ENCODE measurements around the gene NDFIP1. TPM values are rescaled to one million over a fixed set of nuclear protein-coding genes. Genes with fewer than 3 reads are reported as not detected.
A peak's percentile ranks its signal among the peaks of the same experiment; 100 is the strongest.

Gene NDFIP1
- total RNA-seq, 2 experiments from 2014 or later, result 54.9 to 86.7 TPM

DNA sequence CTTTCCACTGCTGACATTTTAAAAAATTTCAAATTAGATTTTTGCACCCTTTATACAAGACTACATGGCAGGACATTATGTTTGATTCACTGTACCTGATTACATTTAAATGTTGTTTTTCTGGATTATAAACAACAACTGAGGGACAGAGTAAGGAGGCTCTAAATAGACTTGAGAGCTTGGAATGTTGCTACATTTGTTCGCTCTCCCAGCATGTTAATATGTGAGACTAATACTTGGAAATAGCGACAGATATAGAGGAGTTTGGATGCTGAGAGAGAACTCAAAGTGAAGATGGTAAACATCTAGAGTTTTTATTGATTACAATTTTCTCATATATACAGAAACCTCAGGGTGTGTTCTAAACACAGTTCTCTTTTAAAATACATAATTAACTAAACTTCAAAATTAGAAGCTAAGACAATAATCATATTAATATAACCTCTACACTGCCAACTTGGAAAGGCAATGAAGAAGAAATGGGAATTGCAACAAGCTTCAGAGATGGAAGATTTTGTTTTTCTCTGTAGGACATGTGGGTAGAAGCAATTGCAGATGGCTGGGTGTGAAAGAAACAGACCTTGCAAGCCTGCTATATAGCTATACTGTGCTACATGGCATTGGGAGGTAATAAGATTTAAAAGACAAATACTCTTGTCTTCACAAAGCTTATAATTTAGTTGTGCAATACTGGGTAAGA lies 1.4 kb upstream of the NDFIP1 start:
- H3K27me3 Mint-ChIP-seq, result no peaks in the 10 kb centered on the region
- peaks cover 32% of the 10 kb centered on the region for H3K36me3 Mint-ChIP-seq (ENCODE audit: low read depth)
- peaks cover 60% of the 10 kb centered on the region for H3K4me1 Mint-ChIP-seq
- intact Hi-C loops (cut with DNase I, micrococcal nuclease), result loop anchor here (5.0 to 10.0 kb wide), 5 partner anchors 35 to 898 kb away; partner anchors contain the start of genes DELE1 (in 1 of the 2) and DIAPH1 (in 1 of the 2)
- no peaks in the 10 kb centered on the region for H3K9me3 Mint-ChIP-seq (ENCODE audit: low read depth)
- DNase-seq, result no peak
- ATAC-seq, result no peak
- peak overlapping the region; percentile 99 for H3K27ac Mint-ChIP-seq
- peak overlapping the region; percentile 95 for H3K4me3 Mint-ChIP-seq
- ChIA-PET CTCF (interaction anchor here (0.7 to 4.9 kb wide), 8 partner anchors 9 to 138 kb away, joined by 3 to 48 read pairs (median 6); partner anchors contain the start of gene RNF14), POLR2A (interaction anchor here (3.8 to 4.0 kb wide), 2 partner anchors 12 to 92 kb away, joined by 38 to 46 read pairs; no protein-coding TSS in a partner anchor)

DNA sequence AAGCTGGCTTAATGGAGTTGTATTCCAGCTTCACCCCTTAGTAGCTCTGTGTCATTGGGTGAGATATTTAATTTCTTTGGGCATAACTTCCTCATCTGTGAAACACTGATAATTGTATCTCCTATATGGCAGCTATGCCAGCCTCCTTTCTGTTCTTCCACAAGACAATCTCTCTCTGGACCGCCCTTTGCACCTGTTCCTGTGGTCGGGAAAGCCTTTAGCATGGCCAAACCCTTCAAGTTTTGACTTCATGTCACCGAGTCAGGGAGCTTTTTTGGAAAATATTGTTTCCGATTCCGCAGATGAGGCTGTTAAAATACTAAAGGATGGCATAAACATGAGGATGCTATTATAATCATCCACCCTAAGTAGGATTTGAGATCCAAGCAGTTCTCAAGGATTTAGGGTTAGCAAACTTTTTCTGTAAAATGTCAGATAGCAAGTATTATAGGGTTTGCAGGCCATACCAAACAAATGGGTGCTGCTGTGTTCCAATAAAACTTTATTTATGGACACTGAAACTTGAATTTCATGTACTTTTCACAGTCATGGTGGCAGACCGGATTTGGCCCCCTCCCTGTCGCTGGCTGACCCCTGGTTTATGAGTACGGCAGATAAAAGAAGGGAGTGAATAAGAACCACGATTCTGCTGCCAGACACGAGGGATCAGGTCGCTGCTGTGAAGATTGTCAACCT lies 695 bp upstream of the NDFIP1 start:
- Mint-ChIP-seq H3K27me3 (no peaks in the 10 kb centered on the region), H3K9me3 (ENCODE audit: low read depth) (no peaks in the 10 kb centered on the region), H3K36me3 (ENCODE audit: low read depth) (peaks cover 39% of the 10 kb centered on the region), H3K4me3 (peak overlapping the region; percentile 95), H3K4me1 (peaks cover 62% of the 10 kb centered on the region), H3K27ac (peak overlapping the region; percentile 99)
- ChIA-PET CTCF (interaction anchor here (0.6 to 4.9 kb wide), 8 partner anchors 10 to 139 kb away, joined by 3 to 48 read pairs (median 6); partner anchors contain the start of gene RNF14), POLR2A (interaction anchor here (1.9 to 4.0 kb wide), 3 partner anchors 10 to 92 kb away, joined by 11 to 46 read pairs (median 38); no protein-coding TSS in a partner anchor)
- intact Hi-C loops (cut with DNase I, micrococcal nuclease), result loop anchor here (1.0 to 10.0 kb wide), 7 partner anchors 13 to 897 kb away; partner anchors contain the start of genes DELE1 (in 1 of the 2) and DIAPH1 (in 1 of the 2)
- DNase-seq (no peak), ATAC-seq (no peak)

DNA sequence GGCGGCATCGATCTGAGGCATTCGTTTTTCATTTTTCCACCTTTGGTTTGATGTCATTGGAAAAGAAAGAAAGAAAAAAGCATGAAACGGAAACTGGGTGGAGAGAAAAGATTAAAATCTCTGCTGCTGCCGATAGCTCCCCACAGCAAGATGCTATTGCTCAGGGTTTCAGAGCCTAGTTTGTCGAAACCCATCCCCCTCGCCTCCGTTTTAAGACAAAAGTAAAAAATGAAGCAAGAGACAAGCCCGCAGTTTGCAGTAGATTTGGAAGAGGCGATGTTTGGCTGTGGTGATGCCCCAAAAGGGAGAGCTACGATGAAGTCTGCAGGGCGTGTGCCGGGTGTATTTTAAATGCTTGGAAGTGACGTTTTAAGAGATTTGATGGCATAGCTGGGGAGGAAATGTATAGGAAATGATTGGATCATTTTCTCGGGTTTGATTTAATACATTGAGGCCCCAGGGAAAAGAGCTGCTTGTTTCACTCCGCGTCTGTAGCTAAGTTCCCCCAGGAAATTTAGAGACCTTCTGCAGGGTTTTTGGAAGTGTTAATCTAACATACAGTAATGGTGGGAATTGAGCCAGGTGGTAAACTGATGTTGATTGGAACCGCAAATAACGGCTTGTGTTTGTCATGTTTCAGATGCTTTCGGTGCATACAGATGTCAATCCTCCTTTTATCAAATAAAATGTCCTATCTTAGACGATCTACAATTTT lies 909 bp downstream of the NDFIP1 start:
- intact Hi-C loops (cut with DNase I, micrococcal nuclease), result loop anchor here (1.0 to 10.0 kb wide), 10 partner anchors 9 to 895 kb away; partner anchors contain the start of genes DELE1 (in 1 of the 2), DIAPH1 (in 1 of the 2) and RNF14 (in 1 of the 2)
- Mint-ChIP-seq H3K36me3 (ENCODE audit: low read depth) (peaks cover 52% of the 10 kb centered on the region), H3K4me3 (peak overlapping the region; percentile 95), H3K4me1 (peaks cover 72% of the 10 kb centered on the region), H3K9me3 (ENCODE audit: low read depth) (no peaks in the 10 kb centered on the region), H3K27ac (peak overlapping the region; percentile 97), H3K27me3 (no peaks in the 10 kb centered on the region)
- ChIA-PET CTCF (interaction anchor here (0.5 to 4.9 kb wide), 16 partner anchors 12 to 149 kb away, joined by 3 to 48 read pairs (median 6); partner anchors contain the start of genes GNPDA1 and RNF14), POLR2A (interaction anchor here (0.6 to 4.0 kb wide), 13 partner anchors 11 to 363 kb away, joined by 3 to 46 read pairs (median 5); partner anchors contain the start of gene GNPDA1)
- DNase-seq (no peak), ATAC-seq (peak; percentile 21)

DNA sequence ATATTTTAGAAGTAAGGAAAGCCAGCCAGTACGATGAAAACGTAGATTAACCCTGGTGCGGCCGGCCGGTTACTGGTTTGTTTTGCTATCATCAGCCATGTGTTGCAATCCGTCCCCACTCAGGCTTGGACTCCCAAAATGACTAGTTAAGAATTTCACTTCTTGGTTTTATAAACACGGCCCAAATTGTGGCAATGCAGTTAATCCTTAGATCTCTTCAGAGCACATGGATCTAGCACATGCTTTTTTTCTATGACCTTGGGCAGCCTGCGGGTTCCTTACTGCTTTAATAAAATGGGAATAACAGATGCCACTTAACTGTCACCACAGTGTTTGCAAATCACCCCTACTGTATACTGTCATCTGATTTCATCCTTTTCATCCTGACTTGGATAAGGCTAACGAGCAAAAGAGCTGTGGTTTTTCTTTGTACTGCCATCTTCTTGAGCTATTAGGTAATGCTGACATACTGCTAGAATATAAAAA lies 1.5 kb downstream of the NDFIP1 start:
- ChIA-PET POLR2A (interaction anchor here (0.6 to 4.0 kb wide), 10 partner anchors 10 to 938 kb away, joined by 3 to 46 read pairs (median 4); no protein-coding TSS in a partner anchor), CTCF (interaction anchor here (0.6 to 4.9 kb wide), 15 partner anchors 12 to 418 kb away, joined by 3 to 48 read pairs (median 6); partner anchors contain the start of gene GNPDA1)
- H3K27ac Mint-ChIP-seq, result peak overlapping the region; percentile 97
- H3K27me3 Mint-ChIP-seq, result no peaks in the 10 kb centered on the region
- H3K9me3 Mint-ChIP-seq (ENCODE audit: low read depth), result no peaks in the 10 kb centered on the region
- intact Hi-C loops (cut with DNase I, micrococcal nuclease), result loop anchor here (1.0 kb wide), 4 partner anchors 8 to 141 kb away; partner anchors contain the start of gene RNF14 (in 1 of the 2)
- peaks cover 56% of the 10 kb centered on the region for H3K36me3 Mint-ChIP-seq (ENCODE audit: low read depth)
- peak; percentile 51 for DNase-seq
- peaks cover 71% of the 10 kb centered on the region for H3K4me1 Mint-ChIP-seq
- peak overlapping the region; percentile 95 for H3K4me3 Mint-ChIP-seq
- ATAC-seq, result no peak

DNA sequence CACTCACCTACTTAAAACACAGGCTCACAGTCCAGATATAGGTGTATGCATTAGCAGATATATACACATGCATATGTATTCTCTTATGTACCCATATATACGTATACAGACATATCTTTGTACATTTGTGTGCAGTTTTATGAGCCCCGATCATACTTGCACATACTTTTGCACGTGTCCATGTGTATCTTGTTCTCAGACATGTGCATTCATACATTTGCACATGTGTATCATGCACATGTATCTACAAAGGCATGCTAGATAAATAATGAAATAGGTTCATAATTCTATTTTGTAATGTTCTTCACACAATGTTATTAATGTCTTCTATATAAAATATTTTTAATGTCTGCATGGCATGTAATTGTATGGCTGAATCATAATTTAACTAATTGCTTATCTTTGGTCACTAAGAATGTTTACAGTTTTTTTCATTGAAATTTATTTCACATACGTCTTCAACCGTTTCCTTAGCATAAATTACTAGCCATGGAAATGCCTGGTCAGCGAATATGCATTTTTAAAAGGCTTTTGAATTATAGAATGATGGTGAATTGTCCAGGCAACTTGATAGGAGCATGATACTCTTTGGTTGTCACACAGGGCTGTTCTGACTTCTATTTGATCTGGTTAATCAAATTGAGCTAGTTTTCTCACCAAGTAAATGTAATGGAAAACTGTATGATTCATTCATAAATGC lies 2.6 kb downstream of the NDFIP1 start:
- POLR2A ChIA-PET, result interaction anchor here (1.2 to 4.0 kb wide), 6 partner anchors 9 to 99 kb away, joined by 3 to 46 read pairs (median 6); partner anchors contain the start of gene GNPDA1
- intact Hi-C loops (cut with DNase I, micrococcal nuclease), result loop anchor here (1.0 kb wide), 4 partner anchors 7 to 142 kb away; partner anchors contain the start of gene RNF14 (in 1 of the 2)
- DNase-seq (no peak), ATAC-seq (no peak)
- peaks cover 55% of the 10 kb centered on the region for H3K36me3 Mint-ChIP-seq (ENCODE audit: low read depth)
- H3K27ac Mint-ChIP-seq, result peak overlapping the region; percentile 84
- peaks cover 67% of the 10 kb centered on the region for H3K4me1 Mint-ChIP-seq
- H3K27me3 Mint-ChIP-seq, result no peaks in the 10 kb centered on the region
- no peaks in the 10 kb centered on the region for H3K9me3 Mint-ChIP-seq (ENCODE audit: low read depth)
- CTCF ChIA-PET, result interaction anchor here (0.9 to 4.9 kb wide), 11 partner anchors 13 to 419 kb away, joined by 3 to 48 read pairs (median 10); partner anchors contain the start of gene GNPDA1
- H3K4me3 Mint-ChIP-seq, result peak overlapping the region; percentile 95

DNA sequence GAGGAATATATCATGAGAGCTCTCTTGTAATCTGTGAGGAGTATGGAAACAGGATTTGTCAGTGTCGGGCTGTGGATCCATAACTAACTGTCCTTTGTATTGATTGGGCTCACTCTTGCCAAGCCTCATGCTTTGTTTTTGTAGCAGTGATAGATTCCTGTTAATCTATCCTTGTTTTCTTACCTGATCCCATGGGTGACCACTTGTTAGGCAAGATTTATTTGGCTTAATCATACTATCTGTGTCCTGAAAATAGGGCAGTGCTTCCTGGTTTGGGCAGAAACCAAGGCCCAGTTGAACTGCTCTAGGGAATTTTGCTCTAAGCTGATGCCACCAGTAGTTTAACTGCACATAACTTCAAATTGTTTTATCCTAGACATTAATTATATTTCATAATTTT lies 6.1 kb downstream of the NDFIP1 start:
- ATAC-seq, result no peak
- Mint-ChIP-seq H3K4me1 (peaks cover 75% of the 10 kb centered on the region), H3K27me3 (no peaks in the 10 kb centered on the region), H3K27ac (no peak overlapping the region), H3K4me3 (no peak overlapping the region), H3K9me3 (ENCODE audit: low read depth) (no peaks in the 10 kb centered on the region), H3K36me3 (ENCODE audit: low read depth) (peaks cover 66% of the 10 kb centered on the region)
- intact Hi-C loops (cut with DNase I, micrococcal nuclease), result no loop called here
- no peak for DNase-seq
- ChIA-PET CTCF (interaction anchor here (0.8 to 1.4 kb wide), 4 partner anchors 16 to 103 kb away, joined by 3 to 4 read pairs (median 3); no protein-coding TSS in a partner anchor), POLR2A (interaction anchor here (1.1 kb wide), 1 partner anchor 105 kb away, joined by 3 read pairs; no protein-coding TSS in a partner anchor)

DNA sequence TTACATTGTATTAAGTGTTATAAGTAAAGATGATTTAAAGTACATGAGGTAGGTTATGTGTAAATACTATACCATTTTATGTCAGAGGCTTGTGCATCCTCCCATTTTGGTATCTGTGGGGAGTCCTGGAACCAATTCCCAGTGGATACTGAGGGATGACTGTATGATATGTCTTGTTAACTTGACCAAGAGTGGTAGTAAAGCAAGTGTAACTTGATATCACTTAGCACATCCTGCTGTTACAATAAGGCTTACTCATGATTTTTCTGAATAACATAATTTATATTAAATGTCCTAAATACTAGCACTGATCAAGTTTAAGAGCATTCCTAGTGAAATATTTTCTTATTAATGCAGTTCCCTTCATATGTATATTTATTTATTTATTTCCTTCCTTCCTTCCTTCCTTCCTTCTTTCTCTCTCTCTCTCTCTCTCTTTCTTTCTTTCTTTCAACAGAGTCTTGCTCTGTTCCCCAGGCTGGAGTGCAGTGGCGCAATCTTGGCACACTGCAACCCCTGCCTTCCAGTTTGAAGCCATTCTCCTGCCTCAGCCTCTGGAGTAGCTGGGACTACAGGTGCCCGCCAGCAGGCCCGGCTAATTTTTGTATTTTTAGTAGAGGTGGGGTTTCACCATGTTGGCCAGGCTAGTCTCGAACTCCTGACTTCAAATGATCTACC lies 7.5 kb downstream of the NDFIP1 start:
- H3K4me1 Mint-ChIP-seq, result peaks cover 81% of the 10 kb centered on the region
- no peak overlapping the region for H3K27ac Mint-ChIP-seq
- ChIA-PET CTCF (no interaction called here), POLR2A (no interaction called here)
- H3K27me3 Mint-ChIP-seq, result no peaks in the 10 kb centered on the region
- DNase-seq (no peak), ATAC-seq (no peak)
- no peaks in the 10 kb centered on the region for H3K9me3 Mint-ChIP-seq (ENCODE audit: low read depth)
- H3K4me3 Mint-ChIP-seq, result no peak overlapping the region
- H3K36me3 Mint-ChIP-seq (ENCODE audit: low read depth), result peaks cover 62% of the 10 kb centered on the region
- intact Hi-C loops (cut with DNase I, micrococcal nuclease), result no loop called here

DNA sequence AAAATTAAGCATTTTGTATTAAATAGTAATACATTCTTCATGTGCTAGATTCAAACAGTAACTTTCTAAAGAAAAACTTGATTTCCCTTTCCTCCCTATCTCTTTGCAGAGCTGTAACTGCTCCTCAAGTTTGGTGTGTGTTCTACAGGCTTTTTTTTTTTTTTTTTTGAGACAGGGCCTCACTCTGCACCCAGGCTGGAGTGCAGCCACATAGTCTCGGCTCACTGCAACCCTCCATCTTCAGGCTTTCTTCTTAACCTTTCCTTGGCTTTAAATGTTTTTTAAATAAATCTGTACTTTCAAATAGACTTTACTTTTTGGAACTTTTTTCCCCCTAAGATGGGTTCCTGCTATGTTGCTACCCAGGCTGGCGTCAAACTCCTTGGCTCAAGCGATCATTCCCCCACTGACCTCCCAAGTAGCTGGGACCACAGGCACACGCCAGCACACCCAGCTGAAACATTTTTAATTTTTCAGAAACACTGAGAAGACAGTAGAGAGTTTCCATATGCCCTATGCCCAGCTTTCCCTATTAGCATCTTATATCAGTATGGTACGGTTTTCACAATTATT lies 9.1 kb downstream of the NDFIP1 start:
- intact Hi-C loops (cut with DNase I, micrococcal nuclease), result loop anchor here in 1 of 2 experiments (1.0 to 2.0 kb wide), 2 partner anchors 7 to 15 kb away; no protein-coding TSS in a partner anchor
- ATAC-seq (no peak), DNase-seq (no peak)
- H3K4me3 Mint-ChIP-seq, result peak overlapping the region; percentile 24
- H3K27ac Mint-ChIP-seq, result peak overlapping the region; percentile 79
- peaks cover 62% of the 10 kb centered on the region for H3K36me3 Mint-ChIP-seq (ENCODE audit: low read depth)
- ChIA-PET CTCF (interaction anchor here (0.6 to 1.3 kb wide), 4 partner anchors 21 to 515 kb away, joined by 3 to 4 read pairs (median 3); no protein-coding TSS in a partner anchor), POLR2A (no interaction called here)
- H3K9me3 Mint-ChIP-seq (ENCODE audit: low read depth), result no peaks in the 10 kb centered on the region
- H3K4me1 Mint-ChIP-seq, result peaks cover 83% of the 10 kb centered on the region
- H3K27me3 Mint-ChIP-seq, result no peaks in the 10 kb centered on the region

DNA sequence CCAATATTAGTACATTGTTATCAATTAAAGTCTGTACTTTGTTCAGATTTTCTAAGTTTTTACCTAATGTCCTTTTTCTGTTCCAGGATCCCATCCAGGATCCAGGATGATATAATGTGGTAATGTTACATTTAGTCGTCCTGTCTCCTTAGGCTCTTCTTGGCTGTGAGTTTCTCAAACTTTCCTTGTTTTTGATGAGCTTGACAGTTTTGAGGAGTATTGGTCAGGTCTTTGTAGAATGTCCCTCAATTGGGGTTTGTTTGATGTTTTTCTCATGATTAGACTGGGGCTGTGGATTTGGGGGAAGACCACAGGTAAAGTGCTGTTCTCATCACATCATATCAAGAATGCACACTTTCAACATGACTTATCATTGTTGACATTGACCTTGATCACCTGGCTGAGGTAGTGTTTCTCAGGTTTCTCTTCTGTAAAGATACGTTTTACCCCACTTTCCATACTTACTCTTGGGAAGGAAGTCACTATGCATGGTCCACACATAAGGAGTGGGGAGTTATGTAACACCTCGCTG lies 9.6 kb downstream of the NDFIP1 start:
- Mint-ChIP-seq H3K4me3 (peak overlapping the region; percentile 24), H3K9me3 (ENCODE audit: low read depth) (no peaks in the 10 kb centered on the region), H3K36me3 (ENCODE audit: low read depth) (peaks cover 59% of the 10 kb centered on the region), H3K4me1 (peaks cover 80% of the 10 kb centered on the region), H3K27me3 (no peaks in the 10 kb centered on the region), H3K27ac (peak overlapping the region; percentile 79)
- ATAC-seq, result peak; percentile 65
- no peak for DNase-seq
- POLR2A ChIA-PET, result no interaction called here
- intact Hi-C loops (cut with DNase I, micrococcal nuclease), result loop anchor here in 1 of 2 experiments (1.0 to 2.0 kb wide), 2 partner anchors 8 to 15 kb away; no protein-coding TSS in a partner anchor
- CTCF ChIA-PET, result interaction anchor here (0.6 to 1.3 kb wide), 4 partner anchors 20 to 516 kb away, joined by 3 to 4 read pairs (median 3); no protein-coding TSS in a partner anchor

Data from activated CD4-positive, alpha-beta T cell treated with anti-CD3 and anti-CD28 coated beads for 36 hours (primary cell).